Nephron progenitor cell (in vitro differentiated cells): ENCODE measurements around the gene TMPRSS9.

Source experiments
- DNase-seq: peaks from one replicate; pipeline ENCODE4 v3.0.0; 2021
- H3K27ac Mint-ChIP-seq: 2 replicates; pipeline ENCODE4 v1.8.0; 2021; ENCODE audit warnings: mild to moderate bottlenecking, moderate library complexity, mixed read lengths
- H3K27me3 Mint-ChIP-seq: 2 replicates; pipeline ENCODE4 v1.8.0; 2021; ENCODE audit warnings: mild to moderate bottlenecking, low read depth, mixed read lengths; ENCODE audit not compliant: poor library complexity
- H3K36me3 Mint-ChIP-seq: 2 replicates; pipeline ENCODE4 v1.8.0; 2021; ENCODE audit warnings: low read depth, mixed read lengths
- H3K4me1 Mint-ChIP-seq: 2 replicates; pipeline ENCODE4 v1.8.0; 2021; ENCODE audit warnings: mixed read lengths
- H3K4me3 Mint-ChIP-seq: 2 replicates; pipeline ENCODE4 v1.8.0; 2021; ENCODE audit warnings: mild to moderate bottlenecking, moderate library complexity, mixed read lengths
- H3K9me3 Mint-ChIP-seq: 2 replicates; pipeline ENCODE4 v1.8.0; 2021; ENCODE audit warnings: mild to moderate bottlenecking, moderate library complexity, mixed read lengths
- TF ChIP-seq, protein P1 (sequence below): fragments of 200-600 bp; sonication (generic); IDR thresholded peaks from 2 replicates; pipeline ENCODE4 v1.5.0; 2021; ENCODE audit warnings: antibody characterized with exemption

The TMPRSS9 gene

GRCh38 chr19:2440515-2440914 lies 80.5 kb downstream of the TMPRSS9 start:
- no peak overlapping the region for H3K4me3 Mint-ChIP-seq
- H3K27ac Mint-ChIP-seq, result no peak overlapping the region
- H3K4me1 Mint-ChIP-seq, result no peaks in the 10 kb centered on the region

DNA sequence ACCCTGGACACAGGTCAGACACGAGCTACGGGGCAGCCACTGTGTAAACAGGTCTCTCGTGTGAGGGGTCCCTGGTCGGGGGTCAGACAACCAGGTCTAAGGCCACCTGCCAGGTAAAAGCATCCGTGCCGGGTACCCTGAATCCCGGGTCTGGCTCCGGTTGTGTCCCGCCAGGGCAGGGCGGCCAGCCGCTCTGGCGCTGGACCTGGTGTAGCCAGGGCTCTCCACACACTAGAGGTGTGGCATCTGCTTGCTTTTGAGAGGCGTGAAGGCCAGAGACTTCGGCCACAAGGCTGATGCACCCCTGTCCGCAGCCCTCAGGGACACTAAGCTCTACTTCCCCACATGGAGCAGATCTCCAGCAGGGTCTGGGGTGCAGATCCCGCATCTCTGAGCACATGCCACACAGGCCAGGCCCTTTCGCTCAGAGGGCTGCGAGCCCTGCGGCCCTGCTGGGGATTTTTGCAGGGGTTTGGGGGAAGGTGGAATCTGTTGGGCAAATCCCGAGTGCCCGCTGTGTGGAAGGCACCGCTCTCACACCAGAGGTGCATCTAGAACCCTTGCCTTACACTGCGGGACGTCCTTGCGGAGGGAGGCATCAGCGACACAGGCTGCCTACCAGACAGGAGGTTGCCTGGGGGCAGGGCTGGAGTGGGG lies 81.2 kb downstream of the TMPRSS9 start:
- Mint-ChIP-seq H3K27me3 (peaks cover 7% of the 10 kb centered on the region), H3K4me1 (peaks cover under 1% of the 10 kb centered on the region), H3K4me3 (no peak overlapping the region), H3K9me3 (no peaks in the 10 kb centered on the region), H3K36me3 (peaks cover 20% of the 10 kb centered on the region), H3K27ac (no peak overlapping the region)
- no peak for DNase-seq
- TF ChIP-seq, protein P1, sequence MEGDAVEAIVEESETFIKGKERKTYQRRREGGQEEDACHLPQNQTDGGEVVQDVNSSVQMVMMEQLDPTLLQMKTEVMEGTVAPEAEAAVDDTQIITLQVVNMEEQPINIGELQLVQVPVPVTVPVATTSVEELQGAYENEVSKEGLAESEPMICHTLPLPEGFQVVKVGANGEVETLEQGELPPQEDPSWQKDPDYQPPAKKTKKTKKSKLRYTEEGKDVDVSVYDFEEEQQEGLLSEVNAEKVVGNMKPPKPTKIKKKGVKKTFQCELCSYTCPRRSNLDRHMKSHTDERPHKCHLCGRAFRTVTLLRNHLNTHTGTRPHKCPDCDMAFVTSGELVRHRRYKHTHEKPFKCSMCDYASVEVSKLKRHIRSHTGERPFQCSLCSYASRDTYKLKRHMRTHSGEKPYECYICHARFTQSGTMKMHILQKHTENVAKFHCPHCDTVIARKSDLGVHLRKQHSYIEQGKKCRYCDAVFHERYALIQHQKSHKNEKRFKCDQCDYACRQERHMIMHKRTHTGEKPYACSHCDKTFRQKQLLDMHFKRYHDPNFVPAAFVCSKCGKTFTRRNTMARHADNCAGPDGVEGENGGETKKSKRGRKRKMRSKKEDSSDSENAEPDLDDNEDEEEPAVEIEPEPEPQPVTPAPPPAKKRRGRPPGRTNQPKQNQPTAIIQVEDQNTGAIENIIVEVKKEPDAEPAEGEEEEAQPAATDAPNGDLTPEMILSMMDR, result no peak

More at GRCh38 chr19:2440515-2440914, 80.5 kb downstream of the TMPRSS9 start:
- H3K27me3 Mint-ChIP-seq, result peaks cover 7% of the 10 kb centered on the region
- H3K36me3 Mint-ChIP-seq, result peaks cover 22% of the 10 kb centered on the region
- TF ChIP-seq, protein P1, result no peak
- no peaks in the 10 kb centered on the region for H3K9me3 Mint-ChIP-seq
- no peak for DNase-seq

GRCh38 chr19:2443116-2443784 lies 83.2 kb downstream of the TMPRSS9 start:
- Mint-ChIP-seq H3K9me3 (no peaks in the 10 kb centered on the region), H3K4me1 (peaks cover 6% of the 10 kb centered on the region), H3K36me3 (peaks cover 16% of the 10 kb centered on the region), H3K27me3 (peaks cover 7% of the 10 kb centered on the region), H3K27ac (peak overlapping the region; percentile 84), H3K4me3 (no peak overlapping the region)
- no peak for DNase-seq
- TF ChIP-seq, protein P1, result no peak

DNA sequence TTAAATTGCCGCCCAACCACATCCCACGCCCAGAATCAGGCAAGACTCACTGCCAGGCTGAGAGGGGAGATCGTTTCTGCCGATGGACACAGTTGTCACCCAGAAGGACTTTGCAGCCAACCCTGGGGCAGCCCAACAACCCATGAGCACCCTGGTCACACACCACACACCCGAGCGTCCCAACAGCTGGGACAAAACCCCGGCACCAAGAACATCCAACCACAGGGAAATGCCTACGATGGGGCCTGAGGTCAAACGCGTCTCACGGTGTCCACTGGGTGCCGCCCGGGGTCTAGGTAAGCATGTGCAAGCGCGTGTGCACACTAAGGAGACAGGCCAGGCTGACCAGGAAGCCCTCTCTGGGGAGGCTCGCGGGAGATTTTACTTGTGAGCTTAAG lies 83.7 kb downstream of the TMPRSS9 start:
- peaks cover 16% of the 10 kb centered on the region for H3K36me3 Mint-ChIP-seq
- H3K4me1 Mint-ChIP-seq, result peaks cover 6% of the 10 kb centered on the region
- peak overlapping the region; percentile 84 for H3K27ac Mint-ChIP-seq
- TF ChIP-seq, protein P1, result no peak
- no peaks in the 10 kb centered on the region for H3K9me3 Mint-ChIP-seq
- H3K27me3 Mint-ChIP-seq, result peaks cover 7% of the 10 kb centered on the region
- no peak for DNase-seq
- H3K4me3 Mint-ChIP-seq, result no peak overlapping the region

DNA sequence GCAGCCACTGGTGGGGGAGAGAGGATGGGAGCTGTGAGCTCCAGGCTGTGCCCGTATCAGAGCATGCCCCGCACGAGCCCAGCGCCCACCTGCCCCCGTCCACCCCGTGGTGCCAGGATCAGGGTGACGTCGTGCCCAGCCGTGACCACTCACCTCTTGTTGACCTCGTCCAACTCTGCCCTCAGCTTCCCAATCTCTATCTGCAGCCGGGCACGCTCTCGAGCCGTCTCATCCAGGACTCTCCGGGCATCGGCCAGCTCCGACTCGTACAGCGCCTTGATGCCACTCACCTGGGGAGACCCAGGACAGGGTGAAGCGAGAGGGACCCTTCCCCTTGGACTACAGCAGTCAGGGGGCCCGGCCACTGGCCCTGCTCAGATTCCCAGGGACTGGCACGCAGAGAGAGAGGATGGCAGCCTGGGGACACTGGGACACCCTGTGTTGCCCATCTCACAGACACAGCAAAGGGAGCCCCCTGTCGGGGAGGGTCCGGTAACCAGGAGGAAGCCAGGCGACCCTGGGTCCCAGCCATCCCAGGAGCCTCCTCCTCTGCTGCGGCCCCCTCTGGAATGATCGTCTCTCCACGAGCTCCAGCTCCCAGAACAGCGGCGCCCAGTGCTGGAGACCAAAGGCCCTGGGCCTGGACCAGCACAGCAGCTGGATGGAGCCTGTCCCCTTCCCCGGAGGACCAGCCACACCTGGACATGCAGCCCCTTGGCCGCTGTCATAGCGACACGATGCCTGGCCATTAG lies 84.4 kb downstream of the TMPRSS9 start:
- no peak for DNase-seq
- TF ChIP-seq, protein P1, result no peak
- Mint-ChIP-seq H3K36me3 (peaks cover 16% of the 10 kb centered on the region), H3K27ac (peak overlapping the region; percentile 84), H3K4me3 (no peak overlapping the region), H3K27me3 (peaks cover 7% of the 10 kb centered on the region), H3K9me3 (no peaks in the 10 kb centered on the region), H3K4me1 (peaks cover 6% of the 10 kb centered on the region)
